ENCODE results near the gene TLX3. TPM values are rescaled to one million over a fixed set of nuclear protein-coding genes. Genes with fewer than 3 reads are reported as not detected.

TLX3 gene
- total RNA-seq, 1 experiment from 2014 or later, result not detected

- no peaks in the 10 kb centered on the region for H3K36me3 ChIP-seq (ENCODE audit: control insufficient read depth, insufficient read depth, low read length)
- CTCF ChIA-PET, result interaction anchor here (0.7 kb wide), 1 partner anchor 65 kb away, joined by 3 read pairs; no protein-coding TSS in a partner anchor
- H3K4me1 ChIP-seq (ENCODE audit: control insufficient read depth, insufficient read depth, low read length), result no peaks in the 10 kb centered on the region
- H3K27me3 ChIP-seq (ENCODE audit: control insufficient read depth, insufficient read depth, low read length), result no peaks in the 10 kb centered on the region; the same call in 1 of the 2 replicates
- H3K27ac ChIP-seq (ENCODE audit: low read length), result no peak overlapping the region
- TF ChIP-seq CTCF (IDR thresholded peaks at IDR 0.05) (no peak), TCF7L2 (IDR thresholded peaks at IDR 0.05; ENCODE audit: low read depth, low read length) (no peak), SIN3A (IDR thresholded peaks at IDR 0.05; ENCODE audit: borderline replicate concordance, insufficient read depth, low read depth, low read length) (no peak), POLR2AphosphoS5 (IDR thresholded peaks at IDR 0.05; ENCODE audit: low read depth, low read length) (no peak), REST (IDR thresholded peaks at IDR 0.05; ENCODE audit: insufficient read depth in 1 of 2, low read depth in 2 of 2, low read length in 1 of 2) (no peak)
- in situ Hi-C loops (cut with HindIII; ENCODE audit: low pct_unique_long_range_greater_than_20kb, low sequenced_read_pairs), result no loop called here
- H3K4me3 ChIP-seq (ENCODE audit: low read depth in 2 of 2, low read length in 2 of 2), result peak overlapping the region; percentile 18 to 35
- ATAC-seq (peak; percentile 77), DNase-seq (ENCODE audit: low read depth, low spot score) (no peak)
- BruUV-seq (replicated peaks), result no TSS peak
- POLR2A ChIA-PET, result no interaction called here
- no peaks in the 10 kb centered on the region for H3K9me3 ChIP-seq (ENCODE audit: control insufficient read depth, insufficient read depth, low read depth, low read length)
- intact Hi-C loops (cut with micrococcal nuclease; ENCODE audit: unreplicated experiment), result no loop called here
Observed at GRCh38 chr5:171312129-171312974, 3.3 kb downstream of the TLX3 start.

- DNase-seq (ENCODE audit: low read depth, low spot score) (no peak), ATAC-seq (no peak)
- no peaks in the 10 kb centered on the region for H3K9me3 ChIP-seq (ENCODE audit: control insufficient read depth, insufficient read depth, low read depth, low read length)
- CTCF ChIA-PET, result no interaction called here
- H3K36me3 ChIP-seq (ENCODE audit: control insufficient read depth, insufficient read depth, low read length), result no peaks in the 10 kb centered on the region
- in situ Hi-C loops (cut with HindIII; ENCODE audit: low pct_unique_long_range_greater_than_20kb, low sequenced_read_pairs), result no loop called here
- POLR2A ChIA-PET, result no interaction called here
- TF ChIP-seq TCF7L2 (IDR thresholded peaks at IDR 0.05; ENCODE audit: low read depth, low read length) (no peak), SIN3A (IDR thresholded peaks at IDR 0.05; ENCODE audit: borderline replicate concordance, insufficient read depth, low read depth, low read length) (no peak), POLR2AphosphoS5 (IDR thresholded peaks at IDR 0.05; ENCODE audit: low read depth, low read length) (no peak), CTCF (IDR thresholded peaks at IDR 0.05) (no peak), REST (IDR thresholded peaks at IDR 0.05; ENCODE audit: insufficient read depth in 1 of 2, low read depth in 2 of 2, low read length in 1 of 2) (no peak)
- no peaks in the 10 kb centered on the region; the same call in 1 of the 2 replicates for H3K27me3 ChIP-seq (ENCODE audit: control insufficient read depth, insufficient read depth, low read length)
- intact Hi-C loops (cut with micrococcal nuclease; ENCODE audit: unreplicated experiment), result no loop called here
- H3K4me3 ChIP-seq (ENCODE audit: low read depth in 2 of 2, low read length in 2 of 2), result no peak overlapping the region
- H3K4me1 ChIP-seq (ENCODE audit: control insufficient read depth, insufficient read depth, low read length), result no peaks in the 10 kb centered on the region
- no TSS peak for BruUV-seq (replicated peaks)
- H3K27ac ChIP-seq (ENCODE audit: low read length), result no peak overlapping the region
Observed at GRCh38 chr5:171313481-171314206, 4.6 kb downstream of the TLX3 start.
